Measurements from ENCODE around the gene LRP1-AS.

The LRP1-AS gene

GRCh38 chr12:57119294-57120085 is 27.9 kb downstream of the LRP1-AS start:
- CTCF ChIA-PET: interaction anchor here (1.4 kb wide), 1 partner anchor 56 kb away, joined by 4 read pairs; no protein-coding TSS in a partner anchor
- TF ChIP-seq, protein P1, sequence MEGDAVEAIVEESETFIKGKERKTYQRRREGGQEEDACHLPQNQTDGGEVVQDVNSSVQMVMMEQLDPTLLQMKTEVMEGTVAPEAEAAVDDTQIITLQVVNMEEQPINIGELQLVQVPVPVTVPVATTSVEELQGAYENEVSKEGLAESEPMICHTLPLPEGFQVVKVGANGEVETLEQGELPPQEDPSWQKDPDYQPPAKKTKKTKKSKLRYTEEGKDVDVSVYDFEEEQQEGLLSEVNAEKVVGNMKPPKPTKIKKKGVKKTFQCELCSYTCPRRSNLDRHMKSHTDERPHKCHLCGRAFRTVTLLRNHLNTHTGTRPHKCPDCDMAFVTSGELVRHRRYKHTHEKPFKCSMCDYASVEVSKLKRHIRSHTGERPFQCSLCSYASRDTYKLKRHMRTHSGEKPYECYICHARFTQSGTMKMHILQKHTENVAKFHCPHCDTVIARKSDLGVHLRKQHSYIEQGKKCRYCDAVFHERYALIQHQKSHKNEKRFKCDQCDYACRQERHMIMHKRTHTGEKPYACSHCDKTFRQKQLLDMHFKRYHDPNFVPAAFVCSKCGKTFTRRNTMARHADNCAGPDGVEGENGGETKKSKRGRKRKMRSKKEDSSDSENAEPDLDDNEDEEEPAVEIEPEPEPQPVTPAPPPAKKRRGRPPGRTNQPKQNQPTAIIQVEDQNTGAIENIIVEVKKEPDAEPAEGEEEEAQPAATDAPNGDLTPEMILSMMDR (conservative IDR thresholded peaks at IDR 0.05; ENCODE audit: low read depth): no peak
- POLR2A ChIA-PET (ENCODE audit: low non-redundant PET): no interaction called here
- H3K27ac ChIP-seq: peak overlapping the region; percentile 78
- no peak for DNase-seq (ENCODE audit: low spot score)

DNA sequence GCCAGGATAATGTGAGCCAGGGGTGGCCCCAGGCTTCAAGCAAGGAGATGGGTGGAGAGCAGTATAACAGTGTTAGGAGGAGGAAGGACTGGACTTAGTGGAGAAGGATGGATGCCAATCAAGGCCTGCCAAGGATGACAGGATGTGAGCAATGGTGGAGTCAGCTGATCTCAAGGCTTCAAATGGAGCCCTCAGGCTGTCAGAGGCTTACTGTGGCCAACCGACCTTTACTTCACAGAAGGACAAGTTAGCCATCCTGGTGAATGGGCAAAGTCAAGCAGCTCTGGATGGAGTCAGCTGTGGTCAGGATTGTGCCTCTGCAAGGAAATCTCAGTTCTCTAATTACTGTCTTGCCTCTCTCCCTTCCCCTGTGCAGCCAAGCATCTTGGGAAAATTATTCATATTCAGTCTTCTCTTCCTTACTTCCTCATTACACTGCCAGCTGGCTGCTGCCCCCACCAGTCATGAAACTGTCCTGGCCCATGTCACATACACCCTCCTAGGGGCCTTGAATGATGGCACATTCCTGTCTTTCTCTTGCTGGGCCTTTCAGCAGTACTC is 28.6 kb downstream of the LRP1-AS start:
- TF ChIP-seq, protein P1 (conservative IDR thresholded peaks at IDR 0.05; ENCODE audit: low read depth): no peak
- peak overlapping the region; percentile 78 for H3K27ac ChIP-seq
- POLR2A ChIA-PET (ENCODE audit: low non-redundant PET): no interaction called here
- CTCF ChIA-PET: interaction anchor here (0.8 to 1.4 kb wide), 2 partner anchors 57 to 121 kb away, joined by 3 to 4 read pairs; no protein-coding TSS in a partner anchor
- peak; percentile 46 for DNase-seq (ENCODE audit: low spot score)

DNA sequence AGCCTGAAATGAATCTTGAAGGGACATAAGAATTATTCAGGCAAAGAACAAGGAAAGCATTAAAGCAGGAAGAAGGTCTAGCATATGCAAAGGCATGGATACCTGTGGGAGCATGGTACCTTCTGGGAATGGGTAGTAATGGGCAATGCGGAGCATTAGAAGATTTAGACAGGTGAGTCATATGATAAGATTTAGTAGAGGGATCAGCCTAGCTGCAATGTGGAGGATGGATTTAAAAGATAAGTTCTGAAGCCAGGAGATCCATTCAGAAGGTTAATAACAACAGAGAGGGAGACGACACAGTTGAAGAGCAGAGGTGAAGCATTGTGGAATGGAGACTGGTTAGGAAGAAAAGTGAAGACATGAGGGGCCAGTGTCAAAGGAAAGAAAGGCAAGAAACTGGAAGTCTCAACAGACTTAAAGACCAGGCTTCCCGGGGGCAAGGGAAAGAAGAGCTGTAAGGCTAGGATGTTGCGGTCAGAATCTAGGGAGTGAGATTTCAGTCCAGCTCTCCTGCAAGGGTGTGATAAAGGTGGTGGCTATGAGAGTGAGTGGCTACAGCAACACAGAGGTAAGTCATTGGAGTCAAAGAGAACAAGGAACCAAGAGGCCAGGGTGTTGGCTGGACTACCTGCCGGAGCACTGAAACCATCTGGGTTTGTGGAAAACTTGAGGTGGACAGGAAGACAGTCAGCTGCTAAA is 30.7 kb downstream of the LRP1-AS start:
- TF ChIP-seq, protein P1 (conservative IDR thresholded peaks at IDR 0.05; ENCODE audit: low read depth): no peak
- no peak for DNase-seq (ENCODE audit: low spot score)
- no peak overlapping the region for H3K27ac ChIP-seq
- ChIA-PET CTCF (interaction anchor here (0.6 to 1.0 kb wide), 2 partner anchors 65 to 97 kb away, joined by 4 read pairs; no protein-coding TSS in a partner anchor), POLR2A (ENCODE audit: low non-redundant PET) (interaction anchor here (0.8 kb wide), 1 partner anchor 10 kb away, joined by 3 read pairs; no protein-coding TSS in a partner anchor)

DNA sequence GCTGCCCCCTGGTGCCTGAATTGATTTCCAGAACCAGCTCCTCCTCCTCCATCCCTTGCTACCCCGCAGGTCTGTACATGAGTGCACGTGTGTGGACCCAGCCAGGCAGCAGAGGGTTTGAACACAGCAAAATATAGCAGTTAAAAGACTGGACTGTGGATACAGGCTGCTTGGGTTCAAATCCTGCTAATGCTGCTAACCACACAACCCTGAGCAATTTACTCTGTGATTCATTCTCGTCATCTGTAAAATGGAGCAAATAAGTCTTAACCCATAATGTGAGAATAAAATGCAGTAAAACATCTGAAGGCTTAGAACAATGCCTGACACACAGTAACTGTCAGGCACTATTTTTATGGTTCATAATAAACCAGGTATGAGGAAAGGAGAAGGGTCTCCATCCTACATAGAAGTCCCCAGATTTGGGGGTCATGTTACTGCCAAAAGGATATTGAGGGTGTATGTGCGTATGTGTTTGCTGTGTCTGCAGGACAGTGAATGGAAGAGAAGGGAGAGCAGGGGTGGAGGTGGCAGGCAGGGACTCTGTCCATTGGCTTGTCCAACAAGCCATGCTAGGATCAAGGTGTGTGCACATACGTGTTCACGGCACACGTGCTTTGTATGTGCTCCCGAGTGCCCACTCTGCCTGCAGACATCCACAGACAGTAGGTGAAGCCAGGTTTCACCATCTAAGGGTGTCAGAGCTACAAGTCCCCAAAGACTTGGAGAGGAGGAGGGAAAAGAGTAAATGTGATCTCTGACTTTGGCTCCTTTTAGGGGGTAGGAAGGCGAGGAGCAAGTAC is 34.7 kb downstream of the LRP1-AS start:
- H3K27ac ChIP-seq: peak overlapping the region; percentile 100
- DNase-seq (ENCODE audit: low spot score): no peak
- TF ChIP-seq, protein P1 (conservative IDR thresholded peaks at IDR 0.05; ENCODE audit: low read depth): peak; percentile 76
- POLR2A ChIA-PET (ENCODE audit: low non-redundant PET): interaction anchor here (0.6 to 3.0 kb wide), 14 partner anchors 14 to 130 kb away, joined by 3 to 37 read pairs (median 8); partner anchors contain the start of genes LRP1, NAB2, NEMP1 and TAC3
- CTCF ChIA-PET: interaction anchor here (0.5 to 2.6 kb wide), 31 partner anchors 9 to 420 kb away, joined by 3 to 35 read pairs (median 4); partner anchors contain the start of genes LRP1, NEMP1 and ZBTB39

GRCh38 chr12:57111031-57111734 is 36.2 kb downstream of the LRP1-AS start, which contains the start of gene STAT6:
TSS of gene STAT6 (minus strand) at chr12:57111362. CDS start at chr12:57108278, 3,084 bp downstream.
- POLR2A ChIA-PET (ENCODE audit: low non-redundant PET): interaction anchor here (0.9 to 3.0 kb wide), 15 partner anchors 8 to 118 kb away, joined by 3 to 37 read pairs (median 9); partner anchors contain the start of genes LRP1, NAB2 and NEMP1

More at GRCh38 chr12:57111031-57111734, 36.2 kb downstream of the LRP1-AS start, which contains the start of gene STAT6:
- peak; percentile 68 for DNase-seq (ENCODE audit: low spot score)
- TF ChIP-seq, protein P1 (conservative IDR thresholded peaks at IDR 0.05; ENCODE audit: low read depth): no peak; the same call in 1 of the 2 replicates
- peak within 1 kb of the TSS; percentile 100 for H3K27ac ChIP-seq
- CTCF ChIA-PET: interaction anchor here (0.8 to 2.6 kb wide), 16 partner anchors 12 to 107 kb away, joined by 3 to 35 read pairs (median 5); no protein-coding TSS in a partner anchor
